PC-9 (cell line): ENCODE results near the gene PRR5.

Experiments
- CTCF ChIP-seq: fragments of 200-600 bp; sonication (generic); conservative IDR thresholded peaks from 2 replicates; pipeline ENCODE4 v1.6.1; 2017; ENCODE audit warnings: mixed run types, antibody characterized with exemption, mild to moderate bottlenecking, moderate library complexity
- EZH2 ChIP-seq: fragments of 200-600 bp; sonication (generic); IDR thresholded peaks from 2 replicates; pipeline ENCODE4 v1.8.0; 2017; ENCODE audit warnings: antibody characterized with exemption, low read depth

DNA sequence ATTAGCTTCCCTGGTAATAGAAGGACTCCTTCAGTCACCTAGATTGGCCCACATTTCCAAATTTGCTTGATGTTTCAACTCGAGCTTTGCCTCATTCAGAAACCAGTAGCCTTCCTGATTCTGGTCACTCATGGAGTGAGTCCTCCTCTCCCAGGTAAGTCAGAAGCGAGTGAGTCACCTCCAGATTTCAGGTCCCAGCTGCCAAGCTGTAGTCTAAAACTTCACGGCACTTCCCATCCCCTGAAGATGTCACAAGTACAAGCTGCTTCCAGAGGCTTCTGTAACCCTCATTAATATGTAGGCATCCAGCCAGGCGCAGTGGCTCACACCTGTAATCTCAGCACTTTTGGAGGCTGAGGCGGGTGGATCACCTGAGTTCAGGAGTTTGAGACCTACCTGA lies 73.9 kb downstream of the PRR5 start:
- TF ChIP-seq CTCF (no peak), EZH2 (no peak)
